IMR-90 (cell line): ENCODE results near the gene LRRC2. TPM values are rescaled to one million over a fixed set of nuclear protein-coding genes. Genes with fewer than 3 reads are reported as not detected.
A peak's percentile ranks its signal among the peaks of the same experiment; 100 is the strongest.

Experiments used
- ATAC-seq: fragments of 200-7000 bp; cut with Tn5 transposase; 2 replicates; pipeline ENCODE4 v1.9.1; 2020; ENCODE audit warnings: low read depth, mild to moderate bottlenecking, moderate library complexity
- BruUV-seq: library from RNA; stranded (reverse); fragments of 400-500 nt; replicated peaks from 2 replicates; lab custom pipeline; 2021; lab: Mats Ljungman, UMichigan
- CTCF ChIA-PET: fragments of 300-600 bp; formaldehyde crosslinking; extraction: SDS; loops from one replicate; lab custom pipeline; 2021; ENCODE audit warnings: antibody characterized with exemption; lab: Yijun Ruan, JAX
- POLR2A ChIA-PET: fragments of 300-600 bp; sonication (Branson Sonifier 250); formaldehyde crosslinking; loops from one replicate; lab custom pipeline; 2022; ENCODE audit warnings: antibody characterized with exemption; ENCODE audit not compliant: unreplicated experiment; lab: Charles Lee
- DNase-seq: peaks from one replicate; pipeline ENCODE4 v3.0.0; 2013
- H2AFZ ChIP-seq: replicated peaks from 2 replicates; pipeline ENCODE3; 2013; ENCODE audit warnings: low read length, mild to moderate bottlenecking; ENCODE audit not compliant: poor library complexity
- H2AK5ac ChIP-seq: 2 replicates; pipeline ENCODE4 v1.6.1; 2013; ENCODE audit warnings: low read depth, low read length, inconsistent platforms
- H2AK9ac ChIP-seq: replicated peaks from 2 replicates; pipeline ENCODE3; 2013; ENCODE audit warnings: mild to moderate bottlenecking, low read depth, low read length, moderate library complexity; ENCODE audit not compliant: poor library complexity
- H2BK120ac ChIP-seq: 2 replicates; pipeline ENCODE4 v1.6.1; 2013; ENCODE audit warnings: low read depth, low read length, inconsistent platforms
- H2BK15ac ChIP-seq: 3 replicates; pipeline ENCODE4 v1.6.1; 2013; ENCODE audit warnings: low read depth, low read length, inconsistent platforms
- H2BK20ac ChIP-seq: 2 replicates; pipeline ENCODE4 v1.6.1; 2013; ENCODE audit warnings: low read depth, mild to moderate bottlenecking, inconsistent platforms, low read length, moderate library complexity
- H2BK5ac ChIP-seq: 2 replicates; pipeline ENCODE4 v1.6.1; 2013; ENCODE audit warnings: mild to moderate bottlenecking, low read depth, low read length, inconsistent platforms; ENCODE audit not compliant: poor library complexity, severe bottlenecking
- H3K14ac ChIP-seq: replicated peaks from 2 replicates; pipeline ENCODE4 v1.6.1; 2013; ENCODE audit warnings: low read depth, low read length, inconsistent platforms
- H3K18ac ChIP-seq: 2 replicates; pipeline ENCODE4 v1.6.1; 2013; ENCODE audit warnings: low read depth, low read length, control low read depth
- H3K23ac ChIP-seq: 2 replicates; pipeline ENCODE4 v1.6.1; 2013; ENCODE audit warnings: low read depth, low read length, inconsistent platforms
- H3K27ac ChIP-seq: 2 replicates; pipeline ENCODE4 v1.5.1; 2013; ENCODE audit warnings: mild to moderate bottlenecking, control low read depth, low read length; ENCODE audit not compliant: insufficient read depth
- H3K27me3 ChIP-seq: 2 replicates; pipeline ENCODE4 v1.6.1; 2013; ENCODE audit warnings: low read length; ENCODE audit not compliant: control insufficient read depth, insufficient read depth
- H3K36me3 ChIP-seq: 2 replicates; pipeline ENCODE4 v1.6.1; 2013; ENCODE audit warnings: low read length, mixed read lengths; ENCODE audit not compliant: control insufficient read depth, insufficient read depth
- H3K4ac ChIP-seq: 2 replicates; pipeline ENCODE4 v1.6.1; 2013; ENCODE audit warnings: low read depth, low read length, inconsistent platforms
- H3K4me1 ChIP-seq: 2 replicates; pipeline ENCODE4 v1.6.1; 2013; ENCODE audit warnings: low read length, mixed read lengths; ENCODE audit not compliant: control insufficient read depth, insufficient read depth
- H3K4me2 ChIP-seq: 2 replicates; pipeline ENCODE4 v1.6.1; 2013; ENCODE audit warnings: low read depth, mild to moderate bottlenecking, control low read depth, low read length, moderate library complexity
- H3K4me3 ChIP-seq: 2 replicates; pipeline ENCODE4 v1.5.1; 2013; ENCODE audit warnings: low read depth, mild to moderate bottlenecking, control low read depth, low read length, moderate library complexity; ENCODE audit not compliant: insufficient read depth
- H3K56ac ChIP-seq: 2 replicates; pipeline ENCODE4 v1.6.1; 2013; ENCODE audit warnings: low read length, inconsistent platforms; ENCODE audit not compliant: insufficient read depth; ENCODE audit errors: extremely low read depth
- H3K79me1 ChIP-seq, 2 experiments: 2 replicates each; pipeline ENCODE4 v1.6.1; 2013; ENCODE audit warnings: low read length in 2 of 2, inconsistent platforms in 1 of 2, low read depth in 1 of 2
- H3K9ac ChIP-seq: 2 replicates; pipeline ENCODE4 v1.6.1; 2013; ENCODE audit warnings: low read depth, low read length, control low read depth
- H3K9me1 ChIP-seq: 2 replicates; pipeline ENCODE4 v1.6.1; 2013; ENCODE audit warnings: low read length, inconsistent platforms; ENCODE audit not compliant: insufficient read depth
- H3K9me3 ChIP-seq: 2 replicates; pipeline ENCODE4 v1.6.1; 2013; ENCODE audit warnings: low read length; ENCODE audit not compliant: control insufficient read depth, insufficient read depth
- H4K20me1 ChIP-seq: 2 replicates; pipeline ENCODE4 v1.6.1; 2013; ENCODE audit warnings: low read length, inconsistent platforms; ENCODE audit not compliant: insufficient read depth
- H4K5ac ChIP-seq: 2 replicates; pipeline ENCODE4 v1.6.1; 2013; ENCODE audit warnings: mild to moderate bottlenecking, low read depth, low read length, control low read depth
- H4K8ac ChIP-seq, 2 experiments: 2 replicates each; pipeline ENCODE4 v1.6.1; 2013; ENCODE audit warnings: low read depth in 2 of 2, low read length in 2 of 2, control low read depth in 1 of 2, inconsistent platforms in 1 of 2
- H4K91ac ChIP-seq: 2 replicates; pipeline ENCODE4 v1.6.1; 2013; ENCODE audit warnings: low read depth, low read length, inconsistent platforms; ENCODE audit not compliant: insufficient read depth
- BHLHE40 ChIP-seq: fragments of 150-350 bp; IDR thresholded peaks from 2 replicates; pipeline ENCODE4 v1.6.1; 2016; ENCODE audit warnings: mild to moderate bottlenecking, low read depth, low read length
- MAFK ChIP-seq: IDR thresholded peaks from 2 replicates; pipeline ENCODE4 v1.6.1; 2012; ENCODE audit warnings: low read depth, low read length, improper control_type of control experiment
- MAZ ChIP-seq: IDR thresholded peaks from 2 replicates; pipeline ENCODE4 v1.6.1; 2012; ENCODE audit warnings: low read depth, mild to moderate bottlenecking, low read length, improper control_type of control experiment, moderate library complexity, borderline replicate concordance
- RCOR1 ChIP-seq: IDR thresholded peaks from 2 replicates; pipeline ENCODE4 v1.6.1; 2012; ENCODE audit warnings: mild to moderate bottlenecking, low read length, improper control_type of control experiment; ENCODE audit not compliant: insufficient replicate concordance
- RFX5 ChIP-seq: IDR thresholded peaks from 2 replicates; pipeline ENCODE4 v1.8.0; 2012; ENCODE audit warnings: low read depth, mild to moderate bottlenecking, low read length, moderate library complexity
- SMC3 ChIP-seq: fragments of 150-350 bp; IDR thresholded peaks from 2 replicates; pipeline ENCODE4 v1.6.1; 2016; ENCODE audit warnings: low read depth, mild to moderate bottlenecking, antibody characterized with exemption, low read length, moderate library complexity
- WGBS, 2 experiments: methylation state at CpG; one replicate each; pipeline versions ENCODE4 v1.1.5 to v1.1.7; 2013; ENCODE audit warnings: missing lambda C conversion rate in 2 of 2; ENCODE audit not compliant: insufficient read length in 1 of 2; ENCODE audit errors: extremely low coverage in 2 of 2; 5-methylcytosine and 5-hydroxymethylcytosine counted together
- dilution Hi-C: fragments of 300-500 bp; cut with HindIII; formaldehyde crosslinking; loops from one replicate; pipeline ENCODE4 v1.14.3; 2018; ENCODE audit warnings: low sequenced_read_pairs; ENCODE audit not compliant: unreplicated experiment
- in situ Hi-C: fragments of 300-500 bp; cut with MboI; formaldehyde crosslinking; loops from 3 replicates; pipeline ENCODE4 v1.14.3; 2019; ENCODE audit warnings: low sequenced_read_pairs, inconsistent platforms, mixed read lengths
- intact Hi-C: fragments of 100-400 bp; cut with micrococcal nuclease; formaldehyde crosslinking; loops from 2 replicates; pipeline ENCODE4 v1.10.0; 2022
- polyA plus RNA-seq, 3 experiments: library from polyadenylated mRNA; depleted of rRNA; stranded (reverse); fragments of >200 nt; gene quantifications; 2 replicates each; pipeline ENCODE4 v1.2.3, GENCODE V29; 2012; ENCODE audit warnings: low replicate concordance in 1 of 3
- total RNA-seq: library from RNA; depleted of rRNA; stranded (reverse); fragments of >200 nt; gene quantifications from 2 replicates; pipeline ENCODE4 v1.2.3, GENCODE V29; 2012
- TF ChIP-seq, protein P1 (sequence below): fragments of 150-350 bp; IDR thresholded peaks from 2 replicates; pipeline ENCODE4 v1.6.1; 2017; ENCODE audit warnings: mild to moderate bottlenecking, antibody characterized with exemption, low read length, low read depth

Gene LRRC2
- total and polyA plus RNA-seq, 2 of the 4 experiments (the other 2 are of a cell fraction) = 2.9 to 4.1 TPM

DNA sequence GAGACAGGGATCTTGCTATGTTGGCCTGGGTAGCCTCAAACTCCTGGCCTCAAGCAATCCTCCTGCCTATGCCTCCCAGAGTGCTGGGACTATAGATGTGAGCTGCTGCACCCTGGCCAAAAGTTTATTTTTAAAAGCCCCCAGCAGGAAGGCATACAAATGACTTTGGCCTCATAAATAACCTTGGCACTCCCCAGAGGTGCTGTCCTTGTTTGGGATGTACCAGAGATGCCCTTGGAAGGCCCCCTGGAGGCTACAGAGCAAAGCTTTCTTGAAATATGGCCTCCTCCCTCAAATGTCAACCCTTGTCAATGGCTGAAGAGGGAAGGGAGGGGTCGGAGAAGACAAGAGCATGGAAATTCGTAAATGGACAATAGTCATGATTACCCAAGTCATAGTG lies 82.3 kb downstream of the LRRC2 start (continued):
- TF ChIP-seq, protein P1, sequence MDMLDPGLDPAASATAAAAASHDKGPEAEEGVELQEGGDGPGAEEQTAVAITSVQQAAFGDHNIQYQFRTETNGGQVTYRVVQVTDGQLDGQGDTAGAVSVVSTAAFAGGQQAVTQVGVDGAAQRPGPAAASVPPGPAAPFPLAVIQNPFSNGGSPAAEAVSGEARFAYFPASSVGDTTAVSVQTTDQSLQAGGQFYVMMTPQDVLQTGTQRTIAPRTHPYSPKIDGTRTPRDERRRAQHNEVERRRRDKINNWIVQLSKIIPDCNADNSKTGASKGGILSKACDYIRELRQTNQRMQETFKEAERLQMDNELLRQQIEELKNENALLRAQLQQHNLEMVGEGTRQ = no peak

DNA sequence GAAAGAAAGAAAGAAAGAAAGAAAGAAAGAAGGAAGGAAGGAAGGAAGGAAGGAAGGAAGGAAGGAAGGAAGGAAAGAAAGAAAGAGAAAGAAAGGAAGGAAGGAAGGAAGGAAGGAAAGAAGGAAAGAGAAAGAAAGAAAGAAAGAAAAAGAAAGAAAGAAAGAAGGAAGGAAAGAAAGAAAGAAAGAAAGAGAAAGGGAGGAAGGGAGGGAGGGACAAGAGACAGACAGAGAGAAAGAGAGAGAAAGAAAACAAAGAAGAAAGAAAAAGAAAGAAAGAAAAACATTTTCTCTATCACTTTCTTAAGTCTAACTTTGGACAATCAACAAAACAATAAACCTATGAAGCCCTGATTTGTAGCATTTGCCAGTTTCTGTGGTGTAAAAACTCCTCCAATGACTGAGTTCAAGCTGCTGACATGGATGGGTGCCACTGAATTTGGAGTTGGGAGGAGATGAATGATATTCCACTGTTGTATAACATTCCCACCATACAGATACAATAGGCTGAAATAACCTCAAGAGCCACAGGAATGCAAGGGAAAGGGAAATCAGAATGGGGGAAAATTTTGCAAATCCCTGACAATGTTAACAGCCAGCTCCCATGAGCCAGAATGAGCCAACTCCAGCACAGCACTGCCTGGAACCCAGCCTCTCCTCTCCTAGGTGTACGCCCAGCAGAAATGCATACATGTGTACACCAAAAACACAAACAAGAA lies 83.3 kb downstream of the LRRC2 start:
- H2AFZ ChIP-seq = no peak overlapping the region
- H2BK120ac ChIP-seq = 0 out of 2 replicates have a peak overlapping the region, but pooled peaks have one; percentile 57
- no peak overlapping the region for H4K8ac ChIP-seq
- ChIA-PET CTCF (interaction anchor here (0.6 to 1.6 kb wide), 2 partner anchors 75 to 179 kb away, joined by 5 read pairs; no protein-coding TSS in a partner anchor), POLR2A (no interaction called here)
- H4K5ac ChIP-seq = no peak overlapping the region
- no peak overlapping the region for H3K27ac ChIP-seq
- H3K4me2 ChIP-seq = no peak overlapping the region
- H3K79me1 ChIP-seq = no peaks in the 10 kb centered on the region
- no peak overlapping the region for H3K4me3 ChIP-seq
- no peaks in the 10 kb centered on the region for H3K36me3 ChIP-seq
- peak; percentile 62 for DNase-seq
- WGBS, 2 experiments = no CpG with 5 or more reads among the region's 1 CpG
- BruUV-seq = no TSS peak
- 0 out of 2 replicates have a peak overlapping the region, but pooled peaks have one; percentile 62 for H2BK20ac ChIP-seq
- H3K18ac ChIP-seq = no peak overlapping the region
- peaks cover 4% of the 10 kb centered on the region for H3K27me3 ChIP-seq
- no peak overlapping the region for H2AK9ac ChIP-seq
- peak overlapping the region; percentile 1; the same call in 1 of the 3 replicates for H2BK15ac ChIP-seq
- H3K9me3 ChIP-seq = no peaks in the 10 kb centered on the region
- H3K56ac ChIP-seq = no peak overlapping the region
- in situ Hi-C loops = loop anchor here (25.0 kb wide), 1 partner anchor 405 kb away; the partner anchor contains the start of gene PTH1R
- no peak overlapping the region for H3K9ac ChIP-seq
- no peak overlapping the region; the same call in 1 of the 2 replicates for H3K14ac ChIP-seq
- H4K91ac ChIP-seq = no peak overlapping the region
- peaks cover 10% of the 10 kb centered on the region for H3K9me1 ChIP-seq
- no peak for TF ChIP-seq SMC3
- TF ChIP-seq BHLHE40 = no peak
- no peak for TF ChIP-seq MAZ
- TF ChIP-seq MAFK = no peak
- no peak for TF ChIP-seq RFX5
- no peak for TF ChIP-seq RCOR1
- no peaks in the 10 kb centered on the region for H4K20me1 ChIP-seq
- ATAC-seq = peak; percentile 59
- no peak overlapping the region for H2BK5ac ChIP-seq
- H3K4ac ChIP-seq = no peak overlapping the region
- H3K23ac ChIP-seq = no peak overlapping the region
- dilution Hi-C loops = no loop called here
- H2AK5ac ChIP-seq = 0 out of 2 replicates have a peak overlapping the region, but pooled peaks have one; percentile 7
- H3K4me1 ChIP-seq = peaks cover 4% of the 10 kb centered on the region; the same call in 1 of the 2 replicates
- intact Hi-C loops = no loop called here
